GM19324 (cell line): Measurements from ENCODE around the gene BCCIP.

Source experiments
- ATAC-seq: cut with Tn5 transposase; IDR thresholded peaks from one replicate; pipeline ENCODE4 v1.9.1; 2021; ENCODE audit warnings: mild to moderate bottlenecking, moderate library complexity; ENCODE audit not compliant: unreplicated experiment, low FRiP score

The BCCIP gene

GRCh38 chr10:125840955-125841354, 17.6 kb downstream of the BCCIP start:
- no peak for ATAC-seq

DNA sequence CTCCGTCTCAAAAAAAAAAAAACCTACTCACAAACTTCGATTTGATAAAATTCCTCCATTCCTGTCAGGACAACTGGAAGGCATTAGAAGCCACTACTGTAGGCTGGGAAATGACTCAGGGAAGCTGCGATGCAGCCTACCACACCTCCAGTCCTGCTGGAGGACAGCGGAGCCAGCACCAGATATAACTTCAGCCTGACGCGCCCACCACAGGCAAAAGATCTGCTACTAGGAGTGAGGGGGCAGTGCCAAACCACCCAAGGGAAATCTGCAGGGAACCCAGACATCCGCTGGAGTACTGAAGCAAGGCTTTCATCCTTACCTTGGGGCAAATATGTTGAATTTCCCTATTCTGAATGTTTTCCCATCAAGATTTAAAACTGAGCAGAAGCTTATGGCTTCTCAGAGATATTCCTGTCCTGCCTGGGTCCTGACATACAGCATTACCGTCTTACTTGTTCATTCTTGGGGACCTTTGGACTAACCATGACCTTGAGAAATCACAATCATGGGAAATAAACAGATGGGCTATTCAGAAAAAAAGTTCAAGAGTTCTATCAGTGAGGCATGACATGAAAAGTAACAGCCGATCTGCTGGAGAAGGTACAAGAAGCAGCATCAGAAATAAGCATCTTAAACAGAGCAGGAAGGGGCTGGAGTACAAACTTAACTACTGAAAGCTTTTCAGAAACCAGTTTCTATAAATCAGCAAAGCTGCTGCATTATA, 20.4 kb downstream of the BCCIP start:
- ATAC-seq, result no peak

GRCh38 chr10:125844751-125845221, 21.4 kb downstream of the BCCIP start:
- no peak for ATAC-seq

- ATAC-seq, result no peak
Measured at GRCh38 chr10:125845617-125846016, 22.3 kb downstream of the BCCIP start.

DNA sequence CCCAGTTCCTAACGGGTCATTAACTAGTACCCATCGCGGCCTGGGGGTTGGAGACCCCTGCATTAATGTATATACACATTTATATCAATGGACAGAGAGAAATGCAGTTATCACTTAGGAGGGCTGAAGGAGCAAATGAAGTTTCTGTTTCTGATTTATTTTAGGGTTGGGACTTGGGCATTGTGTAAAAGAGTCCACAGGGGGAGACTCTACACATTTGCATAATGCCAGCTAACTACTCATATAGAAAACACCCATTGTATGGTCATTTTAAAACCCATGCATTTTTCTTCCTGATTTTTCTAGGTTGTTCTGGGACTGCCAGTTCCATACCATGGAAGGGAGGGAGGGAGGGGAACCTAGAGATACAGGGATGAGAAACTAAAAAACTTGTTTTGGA, 23.5 kb downstream of the BCCIP start:
- no peak for ATAC-seq

- ATAC-seq, result no peak
Measured at GRCh38 chr10:125848371-125848770, 25.0 kb downstream of the BCCIP start.

DNA sequence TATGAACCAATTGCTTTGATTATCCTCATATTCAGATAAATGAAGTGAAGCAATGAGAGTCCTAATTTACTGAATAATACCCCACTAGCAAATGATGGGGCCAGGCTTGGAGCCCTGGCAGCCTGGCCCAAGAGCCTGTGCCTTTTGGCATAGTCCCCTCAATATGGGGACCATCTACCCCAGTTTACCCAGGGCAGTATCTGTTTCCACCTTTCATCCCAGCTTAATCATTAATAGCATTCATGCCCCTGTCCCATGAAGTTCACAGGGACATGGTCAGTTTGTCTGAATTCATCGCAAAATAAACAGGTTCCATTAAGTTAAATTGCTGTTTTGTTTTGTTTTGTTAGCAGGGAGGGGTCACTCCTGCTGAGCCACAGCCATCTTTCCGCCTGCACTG, 25.5 kb downstream of the BCCIP start:
- ATAC-seq, result no peak

DNA sequence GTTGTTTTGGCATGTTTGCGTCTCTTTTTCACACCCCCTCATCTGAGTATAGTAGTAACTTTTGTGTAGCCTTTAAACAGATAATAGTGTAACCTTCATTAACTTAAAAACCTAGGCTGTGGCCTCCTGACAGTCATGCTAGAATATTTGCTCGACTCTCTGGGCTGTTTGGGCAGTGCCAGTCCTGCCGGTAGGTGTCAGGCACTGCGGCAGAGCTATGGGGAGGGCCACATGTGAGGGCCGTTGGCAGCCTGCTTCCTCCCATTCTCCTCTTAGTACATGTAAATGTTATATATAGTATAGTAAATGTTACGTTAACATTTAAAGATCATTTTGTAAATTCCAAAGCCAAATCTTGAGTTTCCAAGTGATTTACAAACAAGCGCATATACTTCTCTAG, 26.1 kb downstream of the BCCIP start:
- ATAC-seq, result no peak

GRCh38 chr10:125850766-125851731, 27.7 kb downstream of the BCCIP start:
- no peak for ATAC-seq

DNA sequence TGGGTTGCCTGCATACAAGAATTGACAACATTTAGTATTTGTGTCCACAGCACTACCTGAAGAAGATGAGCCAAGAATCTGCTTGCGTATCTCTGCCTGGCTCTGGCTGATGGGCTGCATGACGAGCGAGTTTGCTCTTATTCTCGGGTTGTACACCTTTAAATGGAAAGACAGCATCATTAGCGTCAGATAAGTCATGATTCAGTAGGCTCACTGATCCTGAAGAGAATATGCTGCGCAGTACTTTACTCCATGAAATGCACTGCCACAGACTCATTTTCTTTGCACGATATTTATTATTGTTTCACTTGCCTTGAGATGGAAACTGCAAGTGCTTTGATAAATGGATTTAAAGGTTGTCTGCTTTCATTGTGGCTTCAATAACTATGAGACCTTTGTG, 29.1 kb downstream of the BCCIP start:
- no peak for ATAC-seq

- ATAC-seq, result no peak
Measured at GRCh38 chr10:125857185-125857760, 33.9 kb downstream of the BCCIP start.

GRCh38 chr10:125859128-125859817, 35.9 kb downstream of the BCCIP start:
- no peak for ATAC-seq

GRCh38 chr10:125865120-125865519, 41.8 kb downstream of the BCCIP start:
- ATAC-seq, result no peak

DNA sequence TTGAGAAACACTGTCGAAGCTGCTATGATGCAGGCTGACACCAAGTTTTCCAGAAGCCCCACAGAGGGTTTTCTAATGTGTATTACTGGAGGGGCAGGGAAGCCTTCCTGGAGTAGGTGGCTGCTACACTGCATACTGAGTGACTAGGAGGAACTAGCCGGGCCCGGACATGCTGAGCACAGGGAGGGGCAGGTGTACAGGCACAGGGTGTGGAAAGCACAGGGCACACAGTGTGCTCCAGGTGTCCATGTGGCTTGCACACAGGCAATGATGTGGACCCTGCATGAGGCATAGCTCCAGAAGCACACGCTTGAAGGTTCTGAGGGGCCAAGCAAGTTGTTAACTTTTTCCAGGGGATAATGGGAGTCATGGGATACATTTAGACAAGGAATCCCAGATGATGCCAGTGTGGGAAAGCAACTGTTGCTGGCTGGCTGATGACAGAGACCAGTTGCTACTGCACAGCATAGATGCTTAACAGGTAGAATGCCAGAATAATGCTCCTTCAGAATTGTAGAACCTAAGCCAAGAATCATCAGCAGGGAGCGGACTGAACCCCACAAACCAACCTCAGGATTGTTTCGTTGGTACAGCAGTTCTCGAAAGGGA, 43.2 kb downstream of the BCCIP start:
- no peak for ATAC-seq

GRCh38 chr10:125868372-125868975, 45.1 kb downstream of the BCCIP start:
- no peak for ATAC-seq

- no peak for ATAC-seq
Measured at GRCh38 chr10:125871338-125871737, 48.0 kb downstream of the BCCIP start.

GRCh38 chr10:125878957-125879835, 55.9 kb downstream of the BCCIP start:
- no peak for ATAC-seq

- ATAC-seq, result no peak
Measured at GRCh38 chr10:125880719-125881118, 57.4 kb downstream of the BCCIP start.

GRCh38 chr10:125881192-125881591, 57.8 kb downstream of the BCCIP start, which contains the start of gene DHX32:
DHX32 (minus strand) TSS chr10:125881292; CDS start chr10:125880824, 468 bp downstream.
- no peak for ATAC-seq
